ENCODE measurements around the gene GRAP. TPM values are rescaled to one million over a fixed set of nuclear protein-coding genes. Genes with fewer than 3 reads are reported as not detected.
A peak's percentile ranks its signal among the peaks of the same experiment; 100 is the strongest.

Gene GRAP
- total and polyA plus RNA-seq, 2 donors, result 4.2 to 4.5 TPM

GRCh38 chr17:19010729-19011505 lies 35.8 kb downstream of the GRAP start:
- Histone ChIP-seq H3K36me3 (ENCODE audit: insufficient read depth) (no peaks in the 10 kb centered on the region), H3K27ac (ENCODE audit: low read depth) (no peak overlapping the region), H3K4me1 (ENCODE audit: insufficient read depth) (no peaks in the 10 kb centered on the region), H3K4me3 (ENCODE audit: low read depth, low read length) (no peak overlapping the region)
- no peak for DNase-seq (ENCODE audit: extremely low spot score)
- 69% methylated on average over 11 of the region's 11 CpGs for WGBS

GRCh38 chr17:19009970-19010369 lies 36.8 kb downstream of the GRAP start:
- no peak for DNase-seq (ENCODE audit: extremely low spot score)
- H3K36me3 ChIP-seq (ENCODE audit: insufficient read depth), result no peaks in the 10 kb centered on the region
- WGBS, result 93% methylated on average over 12 of the region's 12 CpGs
- no peak overlapping the region for H3K4me3 ChIP-seq (ENCODE audit: low read depth, low read length)
- H3K4me1 ChIP-seq (ENCODE audit: insufficient read depth), result no peaks in the 10 kb centered on the region
- no peak overlapping the region for H3K27ac ChIP-seq (ENCODE audit: low read depth)

- DNase-seq (ENCODE audit: extremely low spot score), result no peak
- Histone ChIP-seq H3K36me3 (ENCODE audit: insufficient read depth) (no peaks in the 10 kb centered on the region), H3K4me1 (ENCODE audit: insufficient read depth) (no peaks in the 10 kb centered on the region), H3K27ac (ENCODE audit: low read depth) (no peak overlapping the region), H3K4me3 (ENCODE audit: low read depth, low read length) (no peak overlapping the region)
These were observed 40.1 kb downstream of the GRAP start for GRCh38 chr17:19006698-19007097.

GRCh38 chr17:19005789-19006430 lies 40.8 kb downstream of the GRAP start:
- WGBS, result 89% methylated on average over 4 of the region's 4 CpGs
- H3K36me3 ChIP-seq (ENCODE audit: insufficient read depth), result no peaks in the 10 kb centered on the region
- no peak overlapping the region for H3K27ac ChIP-seq (ENCODE audit: low read depth)
- no peak overlapping the region for H3K4me3 ChIP-seq (ENCODE audit: low read depth, low read length)
- DNase-seq (ENCODE audit: extremely low spot score), result no peak
- no peaks in the 10 kb centered on the region for H3K4me1 ChIP-seq (ENCODE audit: insufficient read depth)

GRCh38 chr17:19005137-19005773 lies 41.5 kb downstream of the GRAP start:
- no peak for DNase-seq (ENCODE audit: extremely low spot score)
- Histone ChIP-seq H3K4me1 (ENCODE audit: insufficient read depth) (no peaks in the 10 kb centered on the region), H3K36me3 (ENCODE audit: insufficient read depth) (no peaks in the 10 kb centered on the region), H3K27ac (ENCODE audit: low read depth) (peak overlapping the region; percentile 13), H3K4me3 (ENCODE audit: low read depth, low read length) (no peak overlapping the region)
- 78% methylated on average over 13 of the region's 13 CpGs for WGBS

GRCh38 chr17:19004421-19005136 lies 42.2 kb downstream of the GRAP start, which contains the start of gene FAM83G:
TSS of gene FAM83G (minus strand) at chr17:19004764. CDS start at chr17:19004041, 723 bp downstream.
- peak within 1 kb of the TSS; percentile 57 for H3K4me3 ChIP-seq (ENCODE audit: low read depth, low read length)
- peak within 1 kb of the TSS; percentile 13 for H3K27ac ChIP-seq (ENCODE audit: low read depth)

GRCh38 chr17:19003543-19004420 lies 43.0 kb downstream of the GRAP start:
- Histone ChIP-seq H3K4me1 (ENCODE audit: insufficient read depth) (no peaks in the 10 kb centered on the region), H3K27ac (ENCODE audit: low read depth) (no peak overlapping the region), H3K4me3 (ENCODE audit: low read depth, low read length) (peak overlapping the region; percentile 57), H3K36me3 (ENCODE audit: insufficient read depth) (no peaks in the 10 kb centered on the region)
- DNase-seq (ENCODE audit: extremely low spot score), result no peak
- WGBS, result 29% methylated on average over 73 of the region's 73 CpGs

More at GRCh38 chr17:19004421-19005136, 42.2 kb downstream of the GRAP start, which contains the start of gene FAM83G:
- Histone ChIP-seq H3K36me3 (ENCODE audit: insufficient read depth) (no peaks in the 10 kb centered on the region), H3K4me1 (ENCODE audit: insufficient read depth) (no peaks in the 10 kb centered on the region)
- DNase-seq (ENCODE audit: extremely low spot score), result no peak
- WGBS, result 5% methylated on average over 67 of the region's 67 CpGs

GRCh38 chr17:19002805-19003542 lies 43.8 kb downstream of the GRAP start:
- Histone ChIP-seq H3K4me3 (ENCODE audit: low read depth, low read length) (no peak overlapping the region), H3K4me1 (ENCODE audit: insufficient read depth) (no peaks in the 10 kb centered on the region), H3K27ac (ENCODE audit: low read depth) (no peak overlapping the region), H3K36me3 (ENCODE audit: insufficient read depth) (no peaks in the 10 kb centered on the region)
- 90% methylated on average over 11 of the region's 11 CpGs for WGBS
- no peak for DNase-seq (ENCODE audit: extremely low spot score)

- Histone ChIP-seq H3K4me3 (ENCODE audit: low read depth, low read length) (no peak overlapping the region), H3K36me3 (ENCODE audit: insufficient read depth) (no peaks in the 10 kb centered on the region), H3K4me1 (ENCODE audit: insufficient read depth) (no peaks in the 10 kb centered on the region), H3K27ac (ENCODE audit: low read depth) (no peak overlapping the region)
- DNase-seq (ENCODE audit: extremely low spot score), result no peak
- 77% methylated on average over 7 of the region's 7 CpGs for WGBS
These were observed 44.7 kb downstream of the GRAP start for GRCh38 chr17:19001907-19002590.

GRCh38 chr17:19000531-19001325 lies 46.0 kb downstream of the GRAP start:
- no peaks in the 10 kb centered on the region for H3K36me3 ChIP-seq (ENCODE audit: insufficient read depth)
- 85% methylated on average over 17 of the region's 17 CpGs for WGBS
- DNase-seq (ENCODE audit: extremely low spot score), result no peak
- no peak overlapping the region for H3K4me3 ChIP-seq (ENCODE audit: low read depth, low read length)
- no peak overlapping the region for H3K27ac ChIP-seq (ENCODE audit: low read depth)
- H3K4me1 ChIP-seq (ENCODE audit: insufficient read depth), result no peaks in the 10 kb centered on the region

- Histone ChIP-seq H3K4me3 (ENCODE audit: low read depth, low read length) (no peak overlapping the region), H3K27ac (ENCODE audit: low read depth) (no peak overlapping the region), H3K4me1 (ENCODE audit: insufficient read depth) (no peaks in the 10 kb centered on the region), H3K36me3 (ENCODE audit: insufficient read depth) (no peaks in the 10 kb centered on the region)
- WGBS, result 83% methylated on average over 6 of the region's 6 CpGs
- DNase-seq (ENCODE audit: extremely low spot score), result no peak
These were observed 46.8 kb downstream of the GRAP start for GRCh38 chr17:18999911-19000310.

Data from urinary bladder (tissue), 4 donors.